Neuronal stem cell (in vitro differentiated cells): ENCODE results near the gene ERCC6.

ENCODE experiments used
- DNase-seq: peaks from one replicate; pipeline ENCODE4 v3.0.0-alpha.2; 2013; ENCODE audit warnings: low spot score
- H2AFZ ChIP-seq: one replicate; pipeline ENCODE4 v1.6.1; 2013; ENCODE audit warnings: mild to moderate bottlenecking, low read length, inconsistent platforms
- H2AK5ac ChIP-seq: 2 replicates; pipeline ENCODE4 v1.6.1; 2013; ENCODE audit warnings: low read depth, mild to moderate bottlenecking, inconsistent platforms, low read length, moderate library complexity, mixed read lengths
- H2BK120ac ChIP-seq: 2 replicates; pipeline ENCODE4 v1.6.1; 2013; ENCODE audit warnings: low read depth, mild to moderate bottlenecking, inconsistent platforms, low read length, moderate library complexity, mixed read lengths
- H2BK12ac ChIP-seq: one replicate; pipeline ENCODE4 v1.6.1; 2013; ENCODE audit warnings: low read length, inconsistent platforms
- H2BK15ac ChIP-seq: 2 replicates; pipeline ENCODE4 v1.6.1; 2013; ENCODE audit warnings: mild to moderate bottlenecking, low read length, inconsistent platforms, mixed read lengths
- H2BK5ac ChIP-seq: one replicate; pipeline ENCODE4 v1.6.1; 2013; ENCODE audit warnings: inconsistent platforms, mild to moderate bottlenecking, low read length, moderate library complexity
- H3K14ac ChIP-seq: one replicate; pipeline ENCODE4 v1.6.1; 2013; ENCODE audit warnings: low read length, inconsistent platforms
- H3K18ac ChIP-seq: 2 replicates; pipeline ENCODE4 v1.6.1; 2013; ENCODE audit warnings: low read length, inconsistent platforms
- H3K23ac ChIP-seq: 2 replicates; pipeline ENCODE4 v1.6.1; 2013; ENCODE audit warnings: low read depth, mild to moderate bottlenecking, mixed read lengths, low read length, inconsistent platforms; ENCODE audit not compliant: poor library complexity
- H3K27ac ChIP-seq: replicated peaks from 3 replicates; pipeline ENCODE4 v1.5.1; 2013; ENCODE audit warnings: low read length, inconsistent platforms
- H3K27me3 ChIP-seq, 3 experiments: 2 replicates each; pipeline ENCODE4 v1.6.1; 2013; ENCODE audit warnings: low read length in 3 of 3, mild to moderate bottlenecking in 2 of 3, inconsistent platforms in 1 of 3, low read depth in 1 of 3, mixed read lengths in 1 of 3, moderate library complexity in 1 of 3; ENCODE audit not compliant: control insufficient read depth in 3 of 3, insufficient read depth in 3 of 3
- H3K36me3 ChIP-seq, 2 donors: replicated peaks in 1 of 2; 2 replicates each; pipeline ENCODE4 v1.6.1; 2013; ENCODE audit warnings: low read length in 2 of 2; ENCODE audit not compliant: control insufficient read depth in 2 of 2, insufficient read depth in 2 of 2
- H3K4ac ChIP-seq: 2 replicates; pipeline ENCODE4 v1.6.1; 2013; ENCODE audit warnings: inconsistent platforms, mild to moderate bottlenecking, low read length, moderate library complexity
- H3K4me1 ChIP-seq, 2 donors: 1 replicate in 1 of 2; 2 replicates in 1 of 2; pipeline ENCODE4 v1.6.1; 2013; ENCODE audit warnings: low read length in 2 of 2, low read depth in 1 of 2; ENCODE audit not compliant: control insufficient read depth in 2 of 2, insufficient read depth in 1 of 2
- H3K4me2 ChIP-seq: one replicate; pipeline ENCODE4 v1.6.1; 2013; ENCODE audit warnings: mild to moderate bottlenecking, low read length, inconsistent platforms; ENCODE audit not compliant: insufficient read depth, poor library complexity, severe bottlenecking
- H3K4me3 ChIP-seq, 2 donors: 2 replicates each; pipeline ENCODE4 v1.5.1; 2013; ENCODE audit warnings: low read length in 2 of 2, mild to moderate bottlenecking in 2 of 2, inconsistent platforms in 1 of 2, moderate library complexity in 1 of 2
- H3K79me1 ChIP-seq: one replicate; pipeline ENCODE4 v1.6.1; 2013; ENCODE audit warnings: low read depth, mild to moderate bottlenecking, inconsistent platforms, low read length, moderate library complexity
- H3K9ac ChIP-seq: one replicate; pipeline ENCODE4 v1.6.1; 2013; ENCODE audit warnings: mild to moderate bottlenecking, low read depth, low read length, inconsistent platforms; ENCODE audit not compliant: poor library complexity
- H3K9me3 ChIP-seq, 2 donors: replicated peaks in 1 of 2; 2 replicates each; pipeline versions ENCODE3 to v1.6.1; 2013; ENCODE audit warnings: low read length in 2 of 2, mild to moderate bottlenecking in 2 of 2, inconsistent platforms in 1 of 2, low read depth in 1 of 2, mixed read lengths in 1 of 2, moderate library complexity in 1 of 2; ENCODE audit not compliant: control insufficient read depth in 2 of 2, insufficient read depth in 1 of 2
- H4K8ac ChIP-seq: one replicate; pipeline ENCODE4 v1.6.1; 2013; ENCODE audit warnings: low read depth, mild to moderate bottlenecking, inconsistent platforms, low read length, moderate library complexity
- H4K91ac ChIP-seq: one replicate; pipeline ENCODE4 v1.6.1; 2013; ENCODE audit warnings: low read length, low read depth, mild to moderate bottlenecking, inconsistent platforms; ENCODE audit not compliant: poor library complexity

Gene ERCC6

DNA sequence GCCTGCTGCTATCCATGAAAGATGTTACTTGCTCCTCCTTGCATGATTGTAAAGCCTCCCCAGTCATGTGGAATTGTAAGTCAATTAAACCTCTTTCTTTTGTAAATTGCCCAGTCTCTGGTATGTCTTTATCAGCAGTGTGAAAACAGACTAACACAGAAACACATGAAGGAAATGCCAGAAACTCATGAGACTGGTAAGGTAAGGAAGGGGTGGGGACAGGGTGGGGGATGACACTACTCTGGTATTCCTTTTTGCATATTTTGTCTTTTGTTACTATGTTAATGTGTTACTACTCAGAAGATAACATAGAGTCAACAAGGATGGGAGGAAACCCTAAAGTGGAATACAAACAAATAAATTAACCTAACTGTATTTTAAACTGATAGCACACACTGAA, 73.2 kb downstream of the ERCC6 start:
- H3K18ac ChIP-seq: no peak overlapping the region
- H3K79me1 ChIP-seq: no peaks in the 10 kb centered on the region
- H3K4me1 ChIP-seq: no peaks in the 10 kb centered on the region
- peaks cover 0 to 7% of the 10 kb centered on the region in 2 donors for H3K9me3 ChIP-seq
- no peak overlapping the region for H3K4ac ChIP-seq
- no peak overlapping the region for H2BK5ac ChIP-seq
- no peak overlapping the region for H3K27ac ChIP-seq
- no peak overlapping the region for H3K4me2 ChIP-seq
- no peak overlapping the region for H2AK5ac ChIP-seq
- no peaks in the 10 kb centered on the region for H3K27me3 ChIP-seq
- H4K8ac ChIP-seq: no peak overlapping the region
- H2BK12ac ChIP-seq: no peak overlapping the region
- H3K36me3 ChIP-seq: peaks cover 1 to 31% of the 10 kb centered on the region in 2 donors
- H3K23ac ChIP-seq: no peak overlapping the region
- H3K4me3 ChIP-seq: no peak overlapping the region
- no peak for DNase-seq
- H3K9ac ChIP-seq: no peak overlapping the region
- no peak overlapping the region for H2AFZ ChIP-seq
- no peak overlapping the region for H2BK15ac ChIP-seq
- no peak overlapping the region for H3K14ac ChIP-seq
- H4K91ac ChIP-seq: no peak overlapping the region
- no peak overlapping the region for H2BK120ac ChIP-seq
